C4-2B (cell line): ENCODE measurements around the gene LAD1.

ENCODE experiments used
- CTCF ChIP-seq: fragments of 450-650 bp; conservative IDR thresholded peaks from 2 replicates; pipeline ENCODE4 v1.5.1; 2017; ENCODE audit warnings: mild to moderate bottlenecking
- ZFX ChIP-seq: fragments of 450-650 bp; IDR thresholded peaks from 2 replicates; pipeline ENCODE4 v1.6.1; 2017

GRCh38 chr1:201400852-201401230, 1.7 kb upstream of the LAD1 start:
- no peak for TF ChIP-seq CTCF
- no peak for TF ChIP-seq ZFX
